ENCODE data around the gene SPATA16. TPM values are rescaled to one million over a fixed set of nuclear protein-coding genes. Genes with fewer than 3 reads are reported as not detected.

Gene SPATA16
- total and polyA plus RNA-seq, 11 donors = not detected

DNA sequence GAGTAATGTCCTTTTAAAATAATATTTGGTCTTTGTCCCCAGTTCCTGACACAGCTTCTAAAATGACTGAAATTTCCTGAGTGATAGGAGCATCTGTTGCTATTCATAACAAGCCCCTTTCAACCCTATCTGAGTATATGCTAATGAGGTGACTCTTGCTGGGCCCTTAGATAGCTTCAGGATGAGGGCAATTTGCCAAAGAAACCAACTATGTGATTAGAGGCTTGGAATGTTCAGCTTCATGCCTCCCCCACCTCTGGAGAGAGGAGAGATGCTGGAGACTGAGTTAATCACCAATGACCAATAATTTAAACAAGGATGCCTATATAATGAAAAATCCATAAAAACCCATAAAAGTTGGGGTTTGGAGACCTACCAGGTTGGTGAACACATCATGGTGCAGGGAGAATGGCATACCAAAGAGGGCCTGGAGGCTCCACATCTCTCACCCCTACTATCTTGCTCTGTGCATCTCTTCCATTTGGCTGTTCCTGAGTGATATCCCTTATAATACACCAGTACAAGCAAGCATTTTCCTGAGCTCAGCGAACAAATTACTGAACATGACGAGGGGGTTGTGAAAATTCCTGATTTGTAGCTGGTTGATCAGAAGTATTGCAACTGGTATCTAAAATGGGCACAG lies 201.3 kb downstream of the SPATA16 start:
- peaks cover 0 to 5% (median 0%) of the 10 kb centered on the region in 12 donors for H3K4me1 ChIP-seq
- H3K27ac ChIP-seq = no peak overlapping the region
- no peak overlapping the region for H3K4me3 ChIP-seq
- 77 to 91% (median 81%) methylated on average over 2 of the region's 2 CpGs for WGBS, 4 donors
- no peaks in the 10 kb centered on the region for H3K27me3 ChIP-seq
- DNase-seq (no peak), ATAC-seq (peak in 2 of 4 donors; percentile 28 to 33)
- TF ChIP-seq, protein P1, sequence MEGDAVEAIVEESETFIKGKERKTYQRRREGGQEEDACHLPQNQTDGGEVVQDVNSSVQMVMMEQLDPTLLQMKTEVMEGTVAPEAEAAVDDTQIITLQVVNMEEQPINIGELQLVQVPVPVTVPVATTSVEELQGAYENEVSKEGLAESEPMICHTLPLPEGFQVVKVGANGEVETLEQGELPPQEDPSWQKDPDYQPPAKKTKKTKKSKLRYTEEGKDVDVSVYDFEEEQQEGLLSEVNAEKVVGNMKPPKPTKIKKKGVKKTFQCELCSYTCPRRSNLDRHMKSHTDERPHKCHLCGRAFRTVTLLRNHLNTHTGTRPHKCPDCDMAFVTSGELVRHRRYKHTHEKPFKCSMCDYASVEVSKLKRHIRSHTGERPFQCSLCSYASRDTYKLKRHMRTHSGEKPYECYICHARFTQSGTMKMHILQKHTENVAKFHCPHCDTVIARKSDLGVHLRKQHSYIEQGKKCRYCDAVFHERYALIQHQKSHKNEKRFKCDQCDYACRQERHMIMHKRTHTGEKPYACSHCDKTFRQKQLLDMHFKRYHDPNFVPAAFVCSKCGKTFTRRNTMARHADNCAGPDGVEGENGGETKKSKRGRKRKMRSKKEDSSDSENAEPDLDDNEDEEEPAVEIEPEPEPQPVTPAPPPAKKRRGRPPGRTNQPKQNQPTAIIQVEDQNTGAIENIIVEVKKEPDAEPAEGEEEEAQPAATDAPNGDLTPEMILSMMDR (IDR thresholded peaks at IDR 0.05) = no peak
- TF ChIP-seq POLR2A (IDR thresholded peaks at IDR 0.05) = no peak
- H3K9me3 ChIP-seq = no peaks in the 10 kb centered on the region
- intact Hi-C loops (cut with DNase I) = no loop called here
- H3K36me3 ChIP-seq = no peaks in the 10 kb centered on the region

DNA sequence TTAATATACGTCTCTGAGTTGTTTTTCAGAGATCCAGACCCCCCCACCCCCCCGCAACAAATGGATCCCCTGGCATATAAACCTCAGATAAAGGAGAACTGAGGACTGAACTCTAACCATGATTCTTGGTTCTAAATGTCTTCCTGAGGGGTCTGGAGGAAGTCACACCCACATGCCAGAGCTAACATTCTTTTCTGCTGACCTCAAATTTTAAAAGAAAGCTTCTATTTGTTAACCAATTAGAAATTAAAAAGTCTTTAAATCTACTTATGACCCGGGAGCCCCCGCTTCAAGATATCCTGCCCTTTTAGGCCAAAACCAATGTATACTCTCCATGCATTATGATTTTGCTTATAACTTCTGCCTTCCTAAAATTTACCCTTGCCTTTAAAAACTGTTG lies 202.2 kb downstream of the SPATA16 start:
- DNase-seq = no peak
- ATAC-seq = no peak
- intact Hi-C loops (cut with DNase I) = no loop called here
- Histone ChIP-seq H3K9me3 (no peaks in the 10 kb centered on the region), H3K27me3 (no peaks in the 10 kb centered on the region), H3K36me3 (no peaks in the 10 kb centered on the region), H3K4me1 (peaks cover 0 to 5% (median 0%) of the 10 kb centered on the region in 12 donors), H3K27ac (no peak overlapping the region), H3K4me3 (no peak overlapping the region)
- WGBS, 4 donors = 38 to 56% (median 50%) methylated on average over 4 of the region's 4 CpGs
- TF ChIP-seq, protein P1 (IDR thresholded peaks at IDR 0.05) = no peak
- no peak for TF ChIP-seq POLR2A (IDR thresholded peaks at IDR 0.05)

DNA sequence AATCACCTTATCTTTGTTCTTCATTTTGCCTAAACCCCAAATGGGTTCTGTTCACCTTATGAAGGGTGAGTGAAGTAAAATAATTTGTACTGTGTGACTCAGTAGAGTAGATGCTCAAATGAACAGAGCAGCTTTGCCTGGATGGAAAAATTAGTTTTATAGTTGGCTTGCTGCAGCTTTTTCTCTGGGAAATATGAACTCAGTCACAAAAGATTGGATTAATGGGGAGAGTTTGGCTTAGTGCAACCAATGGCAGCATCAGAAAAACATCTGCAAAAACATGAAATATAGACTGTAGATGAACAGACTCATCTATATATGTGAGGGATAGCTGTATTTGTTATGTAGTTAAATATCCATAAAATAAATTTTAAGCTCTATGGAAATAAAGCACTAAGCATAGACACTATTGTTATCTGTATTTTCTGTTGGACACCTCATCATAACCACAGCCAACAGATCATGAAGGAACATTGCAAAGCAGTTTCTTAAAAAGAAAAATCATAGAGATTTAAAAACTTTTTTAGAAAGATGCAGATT lies 209.2 kb downstream of the SPATA16 start:
- Histone ChIP-seq H3K36me3 (no peaks in the 10 kb centered on the region), H3K4me1 (no peaks in the 10 kb centered on the region), H3K27ac (no peak overlapping the region), H3K9me3 (no peaks in the 10 kb centered on the region), H3K27me3 (no peaks in the 10 kb centered on the region), H3K4me3 (no peak overlapping the region)
- intact Hi-C loops (cut with DNase I) = no loop called here
- ATAC-seq = no peak
- no peak for TF ChIP-seq POLR2A (IDR thresholded peaks at IDR 0.05)
- TF ChIP-seq, protein P1 (IDR thresholded peaks at IDR 0.05) = no peak
- DNase-seq = no peak

DNA sequence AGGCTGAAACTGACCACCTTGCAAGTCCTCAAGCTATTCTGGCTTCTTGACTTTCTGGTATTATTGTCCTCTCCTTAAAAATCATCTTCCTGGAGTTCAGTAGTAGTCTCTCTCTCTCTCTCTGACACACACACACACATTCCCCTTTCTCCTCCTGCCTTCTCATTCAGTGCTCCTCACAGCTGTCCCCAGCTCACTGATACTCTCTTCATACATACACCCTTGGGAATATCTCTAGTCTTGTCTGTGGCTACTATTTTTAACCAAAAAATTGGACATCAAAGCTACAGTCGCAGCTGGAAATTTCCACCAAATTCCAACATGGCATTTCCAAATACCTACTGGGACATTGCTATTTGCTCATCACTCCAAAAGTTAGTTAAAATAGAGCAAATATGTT lies 211.6 kb downstream of the SPATA16 start:
- DNase-seq (no peak), ATAC-seq (peak in 1 of 4 donors; percentile 36)
- Histone ChIP-seq H3K27ac (no peak overlapping the region), H3K36me3 (no peaks in the 10 kb centered on the region), H3K9me3 (no peaks in the 10 kb centered on the region), H3K4me3 (no peak overlapping the region), H3K27me3 (no peaks in the 10 kb centered on the region), H3K4me1 (no peaks in the 10 kb centered on the region)
- TF ChIP-seq, protein P1 (IDR thresholded peaks at IDR 0.05) = no peak
- TF ChIP-seq POLR2A (IDR thresholded peaks at IDR 0.05) = no peak
- WGBS, 4 donors = 27 to 48% (median 40%) methylated on average over 1 of the region's 1 CpG
- intact Hi-C loops (cut with DNase I) = no loop called here
